HG03442 (cell line): Measurements from ENCODE around the gene SMC5.
"Not testable (repeated sequence)": the region's sequence is repeated elsewhere in the genome, so short reads cannot be mapped to it uniquely, and the experiment has no call there.

Source experiments
- ATAC-seq: cut with Tn5 transposase; IDR thresholded peaks from one replicate; pipeline ENCODE4 v1.9.1; 2021; ENCODE audit warnings: mild to moderate bottlenecking, moderate library complexity; ENCODE audit not compliant: unreplicated experiment

SMC5 gene

GRCh38 chr9:70362952-70363351, 104.2 kb downstream of the SMC5 start:
- ATAC-seq = no peak

- no peak for ATAC-seq
These were observed 105.0 kb downstream of the SMC5 start for GRCh38 chr9:70363760-70364159.

GRCh38 chr9:70367305-70367930, 108.6 kb downstream of the SMC5 start:
- ATAC-seq = no peak

- ATAC-seq = no peak
These were observed 116.3 kb downstream of the SMC5 start for GRCh38 chr9:70374962-70375618.

- ATAC-seq = no peak
These were observed 123.4 kb downstream of the SMC5 start for GRCh38 chr9:70382046-70382708.

- no peak for ATAC-seq
These were observed 124.2 kb downstream of the SMC5 start for GRCh38 chr9:70382709-70383605.

- no peak for ATAC-seq
These were observed 126.6 kb downstream of the SMC5 start for GRCh38 chr9:70385426-70385825.

GRCh38 chr9:70387663-70388062, 128.9 kb downstream of the SMC5 start:
- no peak for ATAC-seq

- ATAC-seq = no peak
These were observed 130.4 kb downstream of the SMC5 start for GRCh38 chr9:70389188-70389587.

GRCh38 chr9:70389621-70390266, 131.0 kb downstream of the SMC5 start:
- no peak for ATAC-seq

GRCh38 chr9:70390933-70391341, 132.2 kb downstream of the SMC5 start:
- no peak for ATAC-seq

- ATAC-seq = no peak
These were observed 133.4 kb downstream of the SMC5 start for GRCh38 chr9:70392189-70392588.

GRCh38 chr9:70392850-70393249, 134.1 kb downstream of the SMC5 start:
- no peak for ATAC-seq

GRCh38 chr9:70395652-70396051, 136.9 kb downstream of the SMC5 start:
- no peak for ATAC-seq

GRCh38 chr9:70398145-70398556, 139.4 kb downstream of the SMC5 start:
- ATAC-seq = peak; percentile 99

- no peak for ATAC-seq
These were observed 140.4 kb downstream of the SMC5 start for GRCh38 chr9:70399141-70399540.

GRCh38 chr9:70400107-70400892, 141.5 kb downstream of the SMC5 start:
- no peak for ATAC-seq

- ATAC-seq = not testable (repeated sequence)
These were observed 142.5 kb downstream of the SMC5 start for GRCh38 chr9:70401241-70401640.

- ATAC-seq = no peak
These were observed 143.4 kb downstream of the SMC5 start for GRCh38 chr9:70402213-70402612.

GRCh38 chr9:70403166-70403565, 144.4 kb downstream of the SMC5 start:
- no peak for ATAC-seq
